HepG2 (cell line): ENCODE results near the gene TSR1. TPM values are rescaled to one million over a fixed set of nuclear protein-coding genes. Genes with fewer than 3 reads are reported as not detected.

Source experiments
- ATF7 ChIP-seq, 2 experiments: fragments of 450-650 bp in 1 of 2; sonication (generic) in 1 of 2; formaldehyde crosslinking in 1 of 2; IDR thresholded peaks; 2 replicates each; pipeline versions ENCODE4 v1.4.0 to v1.6.1; 2016 to 2020; ENCODE audit warnings: antibody characterized with exemption in 1 of 2, mild to moderate bottlenecking in 1 of 2, missing genetic modification reagents in 1 of 2
- DMAP1 ChIP-seq: IDR thresholded peaks from 2 replicates; pipeline ENCODE4 v1.6.1; 2016
- DNMT1 ChIP-seq: sonication (generic); formaldehyde crosslinking; IDR thresholded peaks from 2 replicates; pipeline ENCODE4 v1.5.1; 2020; ENCODE audit warnings: mild to moderate bottlenecking, missing genetic modification reagents
- EED ChIP-seq: sonication (generic); formaldehyde crosslinking; IDR thresholded peaks from 2 replicates; pipeline ENCODE4 v1.5.0; 2020; ENCODE audit warnings: mild to moderate bottlenecking, missing genetic modification reagents
- GABPB1 ChIP-seq: IDR thresholded peaks from 2 replicates; pipeline ENCODE4 v1.6.1; 2016; ENCODE audit warnings: mild to moderate bottlenecking, missing genetic modification reagents, moderate library complexity, missing compliant biosample characterization
- KDM2A ChIP-seq: sonication (generic); formaldehyde crosslinking; IDR thresholded peaks from 2 replicates; pipeline ENCODE4 v1.4.0; 2020; ENCODE audit warnings: low read depth, missing genetic modification reagents, borderline replicate concordance
- MXI1 ChIP-seq: IDR thresholded peaks from 3 replicates; pipeline ENCODE4 v1.6.1; 2012; ENCODE audit warnings: low read depth, low read length, inconsistent platforms, borderline replicate concordance
- SMAD1 ChIP-seq: sonication (generic); formaldehyde crosslinking; IDR thresholded peaks from 2 replicates; pipeline ENCODE4 v1.4.0; 2020; ENCODE audit warnings: missing genetic modification reagents, low read depth, mild to moderate bottlenecking, borderline replicate concordance
- SNAI1 ChIP-seq: sonication (generic); formaldehyde crosslinking; IDR thresholded peaks from 2 replicates; pipeline ENCODE4 v1.5.0; 2020; ENCODE audit warnings: mild to moderate bottlenecking, missing genetic modification reagents, borderline replicate concordance
- SP1 ChIP-seq, 2 experiments: fragments of 450-650 bp in 1 of 2; sonication (generic) in 1 of 2; formaldehyde crosslinking in 1 of 2; IDR thresholded peaks; 2 replicates each; pipeline versions ENCODE4 v1.4.0 to v1.6.1; 2016 to 2020; ENCODE audit warnings: missing genetic modification reagents in 1 of 2
- ZNF296 ChIP-seq: sonication (generic); formaldehyde crosslinking; conservative IDR thresholded peaks from 2 replicates; pipeline ENCODE4 v1.5.0; 2020; ENCODE audit warnings: mild to moderate bottlenecking, missing genetic modification reagents
- ZNF468 ChIP-seq: sonication (generic); formaldehyde crosslinking; IDR thresholded peaks from 2 replicates; pipeline ENCODE4 v1.8.0; 2022; ENCODE audit warnings: mild to moderate bottlenecking, moderate library complexity, missing genetic modification reagents
- ZNF605 ChIP-seq: sonication (generic); formaldehyde crosslinking; IDR thresholded peaks from 2 replicates; pipeline ENCODE4 v1.8.0; 2022; ENCODE audit warnings: mild to moderate bottlenecking, missing genetic modification reagents
- polyA plus RNA-seq, 8 experiments: library from polyadenylated mRNA; depleted of rRNA in 3 of 8; stranded (reverse) in 7 of 8; unstranded in 1 of 8; fragments of >200 nt; fragmentation: Illumina TruSeq in 4 of 8; extraction: Trizol in 4 of 8; gene quantifications; 2 replicates each; pipeline versions ENCODE4 v1.2.1 to v1.2.3, GENCODE V29; 2011 to 2016; ENCODE audit warnings: low read depth in 4 of 8, missing spikeins in 1 of 8, mixed read lengths in 1 of 8; ENCODE audit not compliant: insufficient read depth in 1 of 8
- total RNA-seq, 5 experiments: library from RNA; depleted of rRNA; stranded (reverse); fragments of >200 nt; fragmentation: Illumina TruSeq; extraction: Trizol; gene quantifications; 2 replicates each; pipeline ENCODE4 v1.2.3, GENCODE V29; 2016; ENCODE audit warnings: low read depth in 1 of 5
- TF ChIP-seq, protein P1 (sequence below): sonication (generic); formaldehyde crosslinking; IDR thresholded peaks from 2 replicates; pipeline ENCODE4 v1.5.1; 2020; ENCODE audit warnings: mild to moderate bottlenecking, missing genetic modification reagents, moderate library complexity
- TF ChIP-seq, protein P2 (sequence below), 2 experiments: sonication (generic) in 1 of 2; formaldehyde crosslinking in 1 of 2; IDR thresholded peaks; 2 replicates each; pipeline versions ENCODE4 v1.6.1 to v1.9.0; 2014 to 2022; ENCODE audit warnings: antibody characterized with exemption in 1 of 2, borderline replicate concordance in 1 of 2, inconsistent platforms in 1 of 2, low read depth in 1 of 2, missing genetic modification reagents in 1 of 2
- TF ChIP-seq, protein P3 (sequence below): sonication (generic); formaldehyde crosslinking; IDR thresholded peaks from 2 replicates; pipeline ENCODE4 v1.5.1; 2020; ENCODE audit warnings: missing genetic modification reagents, mild to moderate bottlenecking, borderline replicate concordance

Gene TSR1
- total and polyA plus RNA-seq, 2 of the 13 experiments (the other 11 are each of a cell fraction or from before 2014, with no cell fraction given) = 7.1 to 65.8 TPM

DNA sequence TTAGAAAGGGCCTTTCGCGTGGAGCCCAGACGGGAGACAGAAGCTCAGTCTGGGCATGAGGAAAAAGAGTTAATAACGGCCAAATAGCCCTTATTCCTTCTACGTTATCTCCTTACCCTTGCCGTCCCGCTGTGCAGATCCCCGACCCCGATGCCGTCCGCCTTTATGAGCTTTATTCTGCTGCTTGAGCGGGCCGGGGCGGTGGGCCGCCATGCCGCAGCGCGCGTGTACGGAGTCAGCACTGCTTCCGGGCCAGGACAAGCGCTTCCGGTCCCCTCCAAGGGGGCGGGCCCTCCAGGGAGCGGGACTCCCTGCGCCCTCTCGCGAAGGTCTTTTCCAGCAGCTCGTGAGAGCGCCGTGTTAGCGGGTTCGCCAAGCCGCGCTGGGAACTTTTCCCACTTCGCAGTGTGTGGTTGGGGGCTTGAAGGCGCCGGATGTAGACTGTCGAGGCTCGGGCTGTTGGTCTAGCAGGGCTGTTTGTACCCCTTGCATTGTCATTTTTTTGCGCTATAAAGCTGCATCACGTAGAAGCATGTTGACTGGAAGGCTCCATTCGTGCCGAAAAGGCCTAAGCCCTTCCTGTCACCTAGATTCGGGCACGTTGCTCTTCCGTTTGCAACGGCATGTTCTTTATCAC lies at the start of gene TSR1 (continued):
- TF ChIP-seq, protein P1, sequence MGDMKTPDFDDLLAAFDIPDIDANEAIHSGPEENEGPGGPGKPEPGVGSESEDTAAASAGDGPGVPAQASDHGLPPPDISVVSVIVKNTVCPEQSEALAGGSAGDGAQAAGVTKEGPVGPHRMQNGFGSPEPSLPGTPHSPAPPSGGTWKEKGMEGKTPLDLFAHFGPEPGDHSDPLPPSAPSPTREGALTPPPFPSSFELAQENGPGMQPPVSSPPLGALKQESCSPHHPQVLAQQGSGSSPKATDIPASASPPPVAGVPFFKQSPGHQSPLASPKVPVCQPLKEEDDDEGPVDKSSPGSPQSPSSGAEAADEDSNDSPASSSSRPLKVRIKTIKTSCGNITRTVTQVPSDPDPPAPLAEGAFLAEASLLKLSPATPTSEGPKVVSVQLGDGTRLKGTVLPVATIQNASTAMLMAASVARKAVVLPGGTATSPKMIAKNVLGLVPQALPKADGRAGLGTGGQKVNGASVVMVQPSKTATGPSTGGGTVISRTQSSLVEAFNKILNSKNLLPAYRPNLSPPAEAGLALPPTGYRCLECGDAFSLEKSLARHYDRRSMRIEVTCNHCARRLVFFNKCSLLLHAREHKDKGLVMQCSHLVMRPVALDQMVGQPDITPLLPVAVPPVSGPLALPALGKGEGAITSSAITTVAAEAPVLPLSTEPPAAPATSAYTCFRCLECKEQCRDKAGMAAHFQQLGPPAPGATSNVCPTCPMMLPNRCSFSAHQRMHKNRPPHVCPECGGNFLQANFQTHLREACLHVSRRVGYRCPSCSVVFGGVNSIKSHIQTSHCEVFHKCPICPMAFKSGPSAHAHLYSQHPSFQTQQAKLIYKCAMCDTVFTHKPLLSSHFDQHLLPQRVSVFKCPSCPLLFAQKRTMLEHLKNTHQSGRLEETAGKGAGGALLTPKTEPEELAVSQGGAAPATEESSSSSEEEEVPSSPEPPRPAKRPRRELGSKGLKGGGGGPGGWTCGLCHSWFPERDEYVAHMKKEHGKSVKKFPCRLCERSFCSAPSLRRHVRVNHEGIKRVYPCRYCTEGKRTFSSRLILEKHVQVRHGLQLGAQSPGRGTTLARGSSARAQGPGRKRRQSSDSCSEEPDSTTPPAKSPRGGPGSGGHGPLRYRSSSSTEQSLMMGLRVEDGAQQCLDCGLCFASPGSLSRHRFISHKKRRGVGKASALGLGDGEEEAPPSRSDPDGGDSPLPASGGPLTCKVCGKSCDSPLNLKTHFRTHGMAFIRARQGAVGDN (CRISPR knock-in tag) = peak; percentile 98
- peak; percentile 93 for TF ChIP-seq KDM2A
- TF ChIP-seq SNAI1 = no peak; the same call in none of the 2 replicates
- TF ChIP-seq GABPB1 (CRISPR knock-in tag) = peak; percentile 100
- TF ChIP-seq, protein P2, sequence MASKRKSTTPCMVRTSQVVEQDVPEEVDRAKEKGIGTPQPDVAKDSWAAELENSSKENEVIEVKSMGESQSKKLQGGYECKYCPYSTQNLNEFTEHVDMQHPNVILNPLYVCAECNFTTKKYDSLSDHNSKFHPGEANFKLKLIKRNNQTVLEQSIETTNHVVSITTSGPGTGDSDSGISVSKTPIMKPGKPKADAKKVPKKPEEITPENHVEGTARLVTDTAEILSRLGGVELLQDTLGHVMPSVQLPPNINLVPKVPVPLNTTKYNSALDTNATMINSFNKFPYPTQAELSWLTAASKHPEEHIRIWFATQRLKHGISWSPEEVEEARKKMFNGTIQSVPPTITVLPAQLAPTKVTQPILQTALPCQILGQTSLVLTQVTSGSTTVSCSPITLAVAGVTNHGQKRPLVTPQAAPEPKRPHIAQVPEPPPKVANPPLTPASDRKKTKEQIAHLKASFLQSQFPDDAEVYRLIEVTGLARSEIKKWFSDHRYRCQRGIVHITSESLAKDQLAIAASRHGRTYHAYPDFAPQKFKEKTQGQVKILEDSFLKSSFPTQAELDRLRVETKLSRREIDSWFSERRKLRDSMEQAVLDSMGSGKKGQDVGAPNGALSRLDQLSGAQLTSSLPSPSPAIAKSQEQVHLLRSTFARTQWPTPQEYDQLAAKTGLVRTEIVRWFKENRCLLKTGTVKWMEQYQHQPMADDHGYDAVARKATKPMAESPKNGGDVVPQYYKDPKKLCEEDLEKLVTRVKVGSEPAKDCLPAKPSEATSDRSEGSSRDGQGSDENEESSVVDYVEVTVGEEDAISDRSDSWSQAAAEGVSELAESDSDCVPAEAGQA (IDR thresholded peaks at IDR 0.05; ENCODE audit: low read depth) = peak; percentile 85
- TF ChIP-seq, protein P2 (CRISPR knock-in tag; IDR thresholded peaks at IDR 0.05; ENCODE audit: borderline replicate concordance) = peak; percentile 23; the same call in 1 of the 2 replicates
- TF ChIP-seq ATF7 (IDR thresholded peaks at IDR 0.05) = no peak
- TF ChIP-seq ATF7 (CRISPR knock-in tag; IDR thresholded peaks at IDR 0.05) = no peak; the same call in 1 of the 2 replicates
- 0 out of 2 replicates have a peak, but pooled peaks have one; percentile 34 for TF ChIP-seq EED (CRISPR knock-in tag)
- TF ChIP-seq ZNF468 = 0 out of 2 replicates have a peak, but pooled peaks have one; percentile 64
- TF ChIP-seq MXI1 = peak; percentile 98; the same call in 2 of the 3 replicates
- TF ChIP-seq DMAP1 (CRISPR knock-in tag) = peak; percentile 98
- no peak for TF ChIP-seq ZNF296 (CRISPR knock-in tag)
- TF ChIP-seq ZNF605 (CRISPR knock-in tag) = peak; percentile 82
- TF ChIP-seq SP1 (IDR thresholded peaks at IDR 0.05) = no peak
- peak; percentile 84 for TF ChIP-seq SP1 (CRISPR knock-in tag; IDR thresholded peaks at IDR 0.05)
- TF ChIP-seq DNMT1 (CRISPR knock-in tag) = no peak
- TF ChIP-seq, protein P3, sequence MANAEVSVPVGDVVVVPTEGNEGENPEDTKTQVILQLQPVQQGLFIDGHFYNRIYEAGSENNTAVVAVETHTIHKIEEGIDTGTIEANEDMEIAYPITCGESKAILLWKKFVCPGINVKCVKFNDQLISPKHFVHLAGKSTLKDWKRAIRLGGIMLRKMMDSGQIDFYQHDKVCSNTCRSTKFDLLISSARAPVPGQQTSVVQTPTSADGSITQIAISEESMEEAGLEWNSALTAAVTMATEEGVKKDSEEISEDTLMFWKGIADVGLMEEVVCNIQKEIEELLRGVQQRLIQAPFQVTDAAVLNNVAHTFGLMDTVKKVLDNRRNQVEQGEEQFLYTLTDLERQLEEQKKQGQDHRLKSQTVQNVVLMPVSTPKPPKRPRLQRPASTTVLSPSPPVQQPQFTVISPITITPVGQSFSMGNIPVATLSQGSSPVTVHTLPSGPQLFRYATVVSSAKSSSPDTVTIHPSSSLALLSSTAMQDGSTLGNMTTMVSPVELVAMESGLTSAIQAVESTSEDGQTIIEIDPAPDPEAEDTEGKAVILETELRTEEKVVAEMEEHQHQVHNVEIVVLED (CRISPR knock-in tag) = peak; percentile 92
- TF ChIP-seq SMAD1 = peak; percentile 74; the same call in 1 of the 2 replicates
